Vagina (tissue), 2 donors: ENCODE data around the gene CALML3. TPM values are rescaled to one million over a fixed set of nuclear protein-coding genes. Genes with fewer than 3 reads are reported as not detected.

Experiments used
- DNase-seq, 2 donors: peaks; one replicate each; pipeline ENCODE4 v3.0.0-alpha.2; 2017; ENCODE audit errors: extremely low spot score in 2 of 2
- H3K27ac ChIP-seq: fragments of 200-600 bp; sonication (generic); one replicate; pipeline ENCODE4 v1.5.1; 2019
- H3K27me3 ChIP-seq: fragments of 200-600 bp; sonication (generic); one replicate; pipeline ENCODE4 v1.5.1; 2019
- H3K36me3 ChIP-seq, 2 donors: fragments of 200-600 bp; sonication (generic); one replicate each; pipeline ENCODE4 v1.5.1; 2017 to 2019
- H3K4me1 ChIP-seq: fragments of 200-600 bp; sonication (generic); one replicate; pipeline ENCODE4 v1.5.1; 2019
- H3K4me3 ChIP-seq, 2 donors: fragments of 200-600 bp; sonication (generic); 1 replicate in 1 of 2; 2 replicates in 1 of 2; pipeline ENCODE4 v1.5.1; 2016 to 2019
- H3K9me3 ChIP-seq: fragments of 200-600 bp; sonication (generic); one replicate; pipeline ENCODE4 v1.5.1; 2019
- POLR2A ChIP-seq, 2 donors: fragments of 450-650 bp; IDR thresholded peaks; one replicate each; pipeline ENCODE4 v1.6.1; 2017; ENCODE audit warnings: antibody characterized with exemption in 2 of 2, mild to moderate bottlenecking in 2 of 2, moderate library complexity in 2 of 2
- POLR2AphosphoS5 ChIP-seq, 2 donors: sonication (generic); formaldehyde crosslinking; IDR thresholded peaks; one replicate each; pipeline ENCODE4 v1.9.0; 2017; ENCODE audit warnings: antibody characterized with exemption in 2 of 2, mild to moderate bottlenecking in 2 of 2, low read depth in 1 of 2; ENCODE audit not compliant: insufficient read depth in 1 of 2
- intact Hi-C: fragments of 100-400 bp; cut with DNase I; formaldehyde crosslinking; loops from one replicate; pipeline ENCODE4 v1.15.1; 2023
- total RNA-seq: library from RNA; depleted of rRNA; stranded (reverse); fragments of >200 nt; gene quantifications from one replicate; pipeline ENCODE4 v1.2.3, GENCODE V29; 2016
- TF ChIP-seq, protein P1 (sequence below), 3 experiments: fragments of 450-650 bp in 2 of 3; fragments of 200-600 bp in 1 of 3; sonication (generic) in 1 of 3; IDR thresholded peaks; one replicate each; pipeline ENCODE4 v1.5.1; 2017 to 2019; ENCODE audit warnings: antibody characterized with exemption in 3 of 3, mild to moderate bottlenecking in 2 of 3, moderate library complexity in 2 of 3

CALML3 gene
- total RNA-seq, 1 donor from 2014 or later = 50.6 TPM

DNA sequence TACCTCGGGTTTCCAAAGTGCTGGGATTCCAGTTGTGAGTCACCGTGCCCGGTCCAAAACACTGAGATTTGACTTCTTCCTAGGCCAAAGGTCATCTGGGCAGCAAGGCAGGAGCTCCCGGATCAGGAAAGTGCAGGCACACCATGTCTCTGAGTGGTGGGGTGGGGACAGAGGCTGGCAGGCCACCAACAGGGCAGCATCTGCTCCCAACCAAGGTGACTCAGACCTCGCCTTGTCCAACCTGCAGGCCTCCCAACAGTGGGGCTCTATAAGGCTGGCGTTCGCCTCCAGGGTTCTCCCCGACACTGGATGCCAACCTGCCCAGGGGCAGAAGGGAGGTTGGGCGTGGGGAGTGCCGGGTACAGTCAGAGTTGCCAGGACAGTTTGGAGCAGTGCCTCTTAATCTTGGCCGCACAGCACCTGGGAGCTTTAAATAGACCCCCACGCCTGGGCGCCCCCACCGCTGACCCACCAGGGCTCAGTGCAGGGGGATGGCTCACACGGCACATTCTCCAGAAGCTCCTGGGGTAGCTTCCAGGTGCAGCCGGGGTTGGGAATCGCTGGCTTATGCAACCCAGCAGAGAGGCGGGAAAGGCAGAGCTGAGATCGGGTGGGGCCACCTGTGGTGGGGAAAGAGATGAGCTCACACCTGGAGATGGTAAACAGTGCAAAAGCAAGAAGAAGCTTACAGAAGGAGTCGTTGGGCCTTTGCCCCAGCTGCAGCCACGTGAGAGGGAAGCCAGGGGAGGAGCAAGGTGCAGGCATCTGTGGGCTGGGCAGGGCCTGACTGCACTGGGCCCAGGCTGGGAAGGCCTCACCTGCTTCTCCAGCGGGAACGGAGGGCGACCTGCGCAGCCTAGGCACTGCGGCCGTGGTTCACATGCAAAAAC, 36.2 kb upstream of the CALML3 start:
- Histone ChIP-seq H3K36me3 (no peaks in the 10 kb centered on the region), H3K27ac (no peak overlapping the region), H3K9me3 (no peaks in the 10 kb centered on the region), H3K4me3 (no peak overlapping the region), H3K4me1 (peaks cover 5% of the 10 kb centered on the region), H3K27me3 (no peaks in the 10 kb centered on the region)
- intact Hi-C loops = no loop called here
- no peak for TF ChIP-seq POLR2A (IDR thresholded peaks at IDR 0.05)
- TF ChIP-seq POLR2AphosphoS5 (IDR thresholded peaks at IDR 0.05; ENCODE audit: insufficient read depth in 1 of 2, low read depth in 1 of 2) = peak; percentile 33 to 60
- DNase-seq = no peak

DNA sequence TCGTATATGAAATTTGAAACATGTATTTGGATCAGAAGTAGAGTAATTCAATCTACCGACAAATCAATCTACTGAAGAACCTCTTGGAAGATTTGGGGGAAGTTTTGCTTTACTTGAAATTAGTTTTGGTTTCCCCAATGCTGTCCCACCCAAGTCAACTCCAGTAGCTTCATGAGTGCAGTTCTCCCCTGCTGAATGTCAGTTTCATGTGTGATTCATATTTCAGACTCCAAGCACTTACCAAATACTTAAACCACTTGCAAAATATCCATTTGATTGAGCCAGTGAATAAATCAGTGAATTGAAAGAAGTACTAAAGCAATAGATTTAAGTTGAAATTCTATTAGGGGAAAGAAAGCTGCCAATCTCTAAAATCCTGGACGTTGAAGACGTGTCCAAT, 34.7 kb upstream of the CALML3 start:
- no peaks in the 10 kb centered on the region for H3K27me3 ChIP-seq
- no peaks in the 10 kb centered on the region for H3K36me3 ChIP-seq
- H3K27ac ChIP-seq = no peak overlapping the region
- no peak overlapping the region for H3K4me3 ChIP-seq
- peaks cover 5% of the 10 kb centered on the region for H3K4me1 ChIP-seq
- intact Hi-C loops = no loop called here
- no peaks in the 10 kb centered on the region for H3K9me3 ChIP-seq
- TF ChIP-seq, protein P1, sequence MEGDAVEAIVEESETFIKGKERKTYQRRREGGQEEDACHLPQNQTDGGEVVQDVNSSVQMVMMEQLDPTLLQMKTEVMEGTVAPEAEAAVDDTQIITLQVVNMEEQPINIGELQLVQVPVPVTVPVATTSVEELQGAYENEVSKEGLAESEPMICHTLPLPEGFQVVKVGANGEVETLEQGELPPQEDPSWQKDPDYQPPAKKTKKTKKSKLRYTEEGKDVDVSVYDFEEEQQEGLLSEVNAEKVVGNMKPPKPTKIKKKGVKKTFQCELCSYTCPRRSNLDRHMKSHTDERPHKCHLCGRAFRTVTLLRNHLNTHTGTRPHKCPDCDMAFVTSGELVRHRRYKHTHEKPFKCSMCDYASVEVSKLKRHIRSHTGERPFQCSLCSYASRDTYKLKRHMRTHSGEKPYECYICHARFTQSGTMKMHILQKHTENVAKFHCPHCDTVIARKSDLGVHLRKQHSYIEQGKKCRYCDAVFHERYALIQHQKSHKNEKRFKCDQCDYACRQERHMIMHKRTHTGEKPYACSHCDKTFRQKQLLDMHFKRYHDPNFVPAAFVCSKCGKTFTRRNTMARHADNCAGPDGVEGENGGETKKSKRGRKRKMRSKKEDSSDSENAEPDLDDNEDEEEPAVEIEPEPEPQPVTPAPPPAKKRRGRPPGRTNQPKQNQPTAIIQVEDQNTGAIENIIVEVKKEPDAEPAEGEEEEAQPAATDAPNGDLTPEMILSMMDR (IDR thresholded peaks at IDR 0.05) = no peak
- TF ChIP-seq POLR2A (IDR thresholded peaks at IDR 0.05) = no peak
- no peak for TF ChIP-seq POLR2AphosphoS5 (IDR thresholded peaks at IDR 0.05; ENCODE audit: insufficient read depth in 1 of 2, low read depth in 1 of 2)
- DNase-seq = no peak

DNA sequence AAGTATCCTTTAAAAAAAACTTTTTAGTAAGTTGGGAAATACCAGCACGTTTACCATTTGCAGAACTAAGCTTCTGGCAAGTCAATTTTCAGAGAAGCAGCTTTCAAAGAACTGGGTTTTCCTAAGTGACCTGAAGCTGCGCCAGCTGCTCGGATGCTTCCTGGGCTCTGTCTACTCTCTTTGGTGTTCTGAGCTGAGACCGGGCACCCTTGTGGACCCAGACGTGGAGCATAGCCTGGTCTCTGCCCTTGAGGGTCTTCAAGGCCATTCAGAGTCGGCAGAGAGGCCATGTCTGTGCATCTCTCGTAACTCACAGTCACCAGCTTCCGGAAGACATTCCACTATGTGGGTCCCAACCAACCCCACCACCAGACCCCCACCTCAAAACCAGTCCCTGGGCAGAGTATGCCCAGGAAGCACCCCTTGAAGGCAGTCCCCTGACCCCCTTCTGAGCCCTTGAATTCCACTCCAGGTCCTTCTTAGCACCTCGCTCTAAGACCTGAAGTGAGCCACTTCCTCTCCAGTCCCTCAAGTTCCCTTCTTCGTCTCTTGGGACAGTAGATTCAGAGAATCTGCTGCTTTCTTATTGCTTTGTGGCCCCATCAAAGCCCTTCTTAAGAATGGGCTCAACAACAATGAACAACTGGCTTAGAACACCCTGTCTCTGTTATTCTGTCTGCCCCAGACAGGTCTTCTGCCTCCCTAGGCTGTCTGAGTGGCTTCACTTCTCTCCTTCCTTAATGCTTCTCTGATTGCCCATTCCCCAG, 33.9 kb upstream of the CALML3 start:
- TF ChIP-seq, protein P1 (IDR thresholded peaks at IDR 0.05) = no peak

DNA sequence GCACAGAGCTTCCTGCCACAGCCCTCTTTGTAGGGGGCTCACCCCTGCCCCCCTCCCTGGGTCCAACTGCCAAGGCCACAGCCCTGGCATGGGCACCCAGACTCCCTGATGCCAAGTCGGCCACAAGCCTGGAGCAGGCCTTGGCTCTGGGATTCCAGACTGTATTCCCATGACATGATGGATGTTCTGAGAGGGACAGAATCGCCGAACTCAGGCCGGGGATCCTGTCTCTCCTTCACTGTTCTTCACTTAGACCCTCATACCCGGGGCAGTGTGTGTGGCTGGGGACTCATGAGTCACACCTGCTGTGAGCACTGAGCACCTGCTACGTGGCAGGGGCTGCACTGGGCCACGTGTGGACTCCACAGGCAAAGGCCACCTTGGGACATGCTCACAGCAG, 33.3 kb upstream of the CALML3 start:
- H3K4me1 ChIP-seq = peaks cover 5% of the 10 kb centered on the region
- no peak overlapping the region for H3K4me3 ChIP-seq
- TF ChIP-seq, protein P1 (IDR thresholded peaks at IDR 0.05) = no peak
- TF ChIP-seq POLR2A (IDR thresholded peaks at IDR 0.05) = no peak
- TF ChIP-seq POLR2AphosphoS5 (IDR thresholded peaks at IDR 0.05; ENCODE audit: insufficient read depth in 1 of 2, low read depth in 1 of 2) = no peak
- no peaks in the 10 kb centered on the region for H3K27me3 ChIP-seq
- H3K27ac ChIP-seq = no peak overlapping the region
- DNase-seq = no peak
- no peaks in the 10 kb centered on the region for H3K36me3 ChIP-seq
- intact Hi-C loops = no loop called here
- H3K9me3 ChIP-seq = no peaks in the 10 kb centered on the region

More for the DNA sequence above, 33.9 kb upstream of the CALML3 start:
- intact Hi-C loops = no loop called here
- Histone ChIP-seq H3K9me3 (no peaks in the 10 kb centered on the region), H3K27me3 (no peaks in the 10 kb centered on the region), H3K4me1 (peaks cover 5% of the 10 kb centered on the region), H3K4me3 (no peak overlapping the region), H3K36me3 (no peaks in the 10 kb centered on the region), H3K27ac (no peak overlapping the region)
- DNase-seq = no peak

DNA sequence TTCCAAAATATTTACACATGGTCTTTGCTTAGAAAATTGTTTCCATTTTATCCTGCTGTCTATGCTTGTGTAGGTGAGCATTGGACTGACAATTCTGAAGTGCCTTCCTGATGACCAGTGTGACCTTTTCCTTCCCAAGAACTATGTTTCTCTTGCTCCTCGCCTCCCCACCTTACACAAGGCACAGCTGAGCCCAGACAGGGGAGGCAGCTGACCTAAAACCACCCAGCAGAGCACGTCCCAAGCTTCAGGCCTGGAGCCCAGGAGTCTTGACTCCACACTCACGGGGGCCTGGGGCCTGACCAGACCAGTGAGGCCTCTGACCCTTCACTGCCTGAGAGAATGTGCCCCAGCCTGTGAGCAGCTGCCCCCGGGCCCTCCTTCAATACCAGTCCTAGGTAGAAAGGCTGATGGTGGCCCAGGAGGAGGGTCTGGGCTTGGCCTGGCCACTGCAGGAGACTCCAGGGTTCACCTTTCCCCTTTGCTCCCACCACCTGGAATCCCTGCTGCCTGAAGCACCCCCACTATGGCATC, 32.4 kb upstream of the CALML3 start:
- H3K27ac ChIP-seq = no peak overlapping the region
- DNase-seq = no peak
- no peaks in the 10 kb centered on the region for H3K27me3 ChIP-seq
- intact Hi-C loops = no loop called here
- H3K4me1 ChIP-seq = peaks cover 5% of the 10 kb centered on the region
- TF ChIP-seq POLR2A (IDR thresholded peaks at IDR 0.05) (no peak), POLR2AphosphoS5 (IDR thresholded peaks at IDR 0.05; ENCODE audit: insufficient read depth in 1 of 2, low read depth in 1 of 2) (no peak)
- TF ChIP-seq, protein P1 (IDR thresholded peaks at IDR 0.05) = no peak
- H3K36me3 ChIP-seq = no peaks in the 10 kb centered on the region
- H3K4me3 ChIP-seq = no peak overlapping the region
- H3K9me3 ChIP-seq = no peaks in the 10 kb centered on the region
